HEK293 (cell line): Measurements from ENCODE around the gene CRCP.
"Not testable (repeated sequence)": the region's sequence is repeated elsewhere in the genome, so short reads cannot be mapped to it uniquely, and the experiment has no call there.

Source experiments
- CTCF ChIP-seq: fragments of 450-650 bp; formaldehyde crosslinking; IDR thresholded peaks from 2 replicates; pipeline ENCODE4 v1.5.1; 2016; ENCODE audit warnings: missing biosample characterization, missing genetic modification characterization
- KLF8 ChIP-seq: fragments of 450-650 bp; formaldehyde crosslinking; IDR thresholded peaks from 2 replicates; pipeline ENCODE4 v1.5.1; 2016; ENCODE audit warnings: missing biosample characterization, missing genetic modification characterization
- RBAK ChIP-seq: fragments of 450-650 bp; formaldehyde crosslinking; IDR thresholded peaks from 2 replicates; pipeline ENCODE4 v1.5.1; 2016; ENCODE audit warnings: missing biosample characterization, missing genetic modification characterization
- SALL2 ChIP-seq: fragments of 450-650 bp; formaldehyde crosslinking; IDR thresholded peaks from 2 replicates; pipeline ENCODE4 v1.5.0; 2017; ENCODE audit warnings: missing biosample characterization, mild to moderate bottlenecking, missing genetic modification characterization, borderline replicate concordance
- ZBTB21 ChIP-seq: fragments of 450-650 bp; formaldehyde crosslinking; IDR thresholded peaks from 2 replicates; pipeline ENCODE4 v1.5.1; 2017; ENCODE audit warnings: missing biosample characterization, missing genetic modification characterization
- ZEB2 ChIP-seq: fragments of 450-650 bp; formaldehyde crosslinking; IDR thresholded peaks from 2 replicates; pipeline ENCODE4 v1.5.1; 2016; ENCODE audit warnings: missing biosample characterization, missing genetic modification characterization
- ZNF132 ChIP-seq: fragments of 450-650 bp; formaldehyde crosslinking; IDR thresholded peaks from 2 replicates; pipeline ENCODE4 v1.5.1; 2017; ENCODE audit warnings: missing biosample characterization, missing genetic modification characterization, borderline replicate concordance
- ZNF138 ChIP-seq: fragments of 450-650 bp; formaldehyde crosslinking; IDR thresholded peaks from 2 replicates; pipeline ENCODE4 v1.5.1; 2016; ENCODE audit warnings: missing biosample characterization, missing genetic modification characterization, borderline replicate concordance
- ZNF518A ChIP-seq: fragments of 450-650 bp; formaldehyde crosslinking; conservative IDR thresholded peaks from 2 replicates; pipeline ENCODE4 v1.5.1; 2016; ENCODE audit warnings: low read depth, missing biosample characterization, missing genetic modification characterization
- ZSCAN23 ChIP-seq: fragments of 450-650 bp; formaldehyde crosslinking; IDR thresholded peaks from 2 replicates; pipeline ENCODE4 v1.5.1; 2016; ENCODE audit warnings: missing biosample characterization, missing genetic modification characterization
- TF ChIP-seq, protein P1 (sequence below): sonication (generic); formaldehyde crosslinking; IDR thresholded peaks from 2 replicates; pipeline ENCODE4 v1.8.1; 2022; ENCODE audit warnings: mild to moderate bottlenecking, moderate library complexity, missing genetic modification reagents
- TF ChIP-seq, protein P2 (sequence below): fragments of 450-650 bp; formaldehyde crosslinking; IDR thresholded peaks from 2 replicates; pipeline ENCODE4 v1.5.1; 2016; ENCODE audit warnings: missing biosample characterization, missing genetic modification characterization

- not testable (repeated sequence) for TF ChIP-seq CTCF (tag by site-specific recombination); ZBTB21 (tag by site-specific recombination); RBAK; ZNF518A (tag by site-specific recombination); ZNF132 (tag by site-specific recombination); KLF8 (tag by site-specific recombination); ZSCAN23 (tag by site-specific recombination); ZNF138 (tag by site-specific recombination); ZEB2 (tag by site-specific recombination); SALL2
- TF ChIP-seq, protein P1, sequence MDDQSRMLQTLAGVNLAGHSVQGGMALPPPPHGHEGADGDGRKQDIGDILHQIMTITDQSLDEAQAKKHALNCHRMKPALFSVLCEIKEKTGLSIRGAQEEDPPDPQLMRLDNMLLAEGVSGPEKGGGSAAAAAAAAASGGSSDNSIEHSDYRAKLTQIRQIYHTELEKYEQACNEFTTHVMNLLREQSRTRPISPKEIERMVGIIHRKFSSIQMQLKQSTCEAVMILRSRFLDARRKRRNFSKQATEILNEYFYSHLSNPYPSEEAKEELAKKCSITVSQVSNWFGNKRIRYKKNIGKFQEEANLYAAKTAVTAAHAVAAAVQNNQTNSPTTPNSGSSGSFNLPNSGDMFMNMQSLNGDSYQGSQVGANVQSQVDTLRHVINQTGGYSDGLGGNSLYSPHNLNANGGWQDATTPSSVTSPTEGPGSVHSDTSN = not testable (repeated sequence)
- TF ChIP-seq, protein P2, sequence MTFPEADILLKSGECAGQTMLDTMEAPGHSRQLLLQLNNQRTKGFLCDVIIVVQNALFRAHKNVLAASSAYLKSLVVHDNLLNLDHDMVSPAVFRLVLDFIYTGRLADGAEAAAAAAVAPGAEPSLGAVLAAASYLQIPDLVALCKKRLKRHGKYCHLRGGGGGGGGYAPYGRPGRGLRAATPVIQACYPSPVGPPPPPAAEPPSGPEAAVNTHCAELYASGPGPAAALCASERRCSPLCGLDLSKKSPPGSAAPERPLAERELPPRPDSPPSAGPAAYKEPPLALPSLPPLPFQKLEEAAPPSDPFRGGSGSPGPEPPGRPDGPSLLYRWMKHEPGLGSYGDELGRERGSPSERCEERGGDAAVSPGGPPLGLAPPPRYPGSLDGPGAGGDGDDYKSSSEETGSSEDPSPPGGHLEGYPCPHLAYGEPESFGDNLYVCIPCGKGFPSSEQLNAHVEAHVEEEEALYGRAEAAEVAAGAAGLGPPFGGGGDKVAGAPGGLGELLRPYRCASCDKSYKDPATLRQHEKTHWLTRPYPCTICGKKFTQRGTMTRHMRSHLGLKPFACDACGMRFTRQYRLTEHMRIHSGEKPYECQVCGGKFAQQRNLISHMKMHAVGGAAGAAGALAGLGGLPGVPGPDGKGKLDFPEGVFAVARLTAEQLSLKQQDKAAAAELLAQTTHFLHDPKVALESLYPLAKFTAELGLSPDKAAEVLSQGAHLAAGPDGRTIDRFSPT (tag by site-specific recombination) = not testable (repeated sequence)
These were observed 60.4 kb downstream of the CRCP start for GRCh38 chr7:66175006-66175405.
